SK-N-SH treated with all-trans-retinoic acid at 6 μM for 48 hours (cell line): ENCODE measurements around the gene ZSCAN4.

ENCODE experiments used
- ATAC-seq: fragments of 200-7000 bp; cut with Tn5 transposase; 3 replicates; pipeline ENCODE4 v1.9.1; 2020; ENCODE audit warnings: mild to moderate bottlenecking, moderate library complexity
- ARNTL ChIP-seq: fragments of 450-650 bp; formaldehyde crosslinking; IDR thresholded peaks from 2 replicates; pipeline ENCODE4 v1.5.0; 2020; ENCODE audit warnings: low read depth, mild to moderate bottlenecking, moderate library complexity, borderline replicate concordance
- BACH2 ChIP-seq: fragments of 250-450 bp; sonication (Bioruptor Pico); IDR thresholded peaks from 2 replicates; pipeline ENCODE4 v1.9.0; 2021; ENCODE audit warnings: mild to moderate bottlenecking, borderline replicate concordance
- CREB5 ChIP-seq: fragments of 250-450 bp; sonication (Bioruptor Pico); IDR thresholded peaks from 2 replicates; pipeline ENCODE4 v1.5.1; 2020; ENCODE audit warnings: low read depth, mild to moderate bottlenecking, moderate library complexity
- CSDC2 ChIP-seq: fragments of 250-450 bp; sonication (Bioruptor Pico); IDR thresholded peaks from 2 replicates; pipeline ENCODE4 v1.5.0; 2020; ENCODE audit warnings: mild to moderate bottlenecking, moderate library complexity
- CSRNP3 ChIP-seq: fragments of 250-450 bp; sonication (Bioruptor Pico); IDR thresholded peaks from 2 replicates; pipeline ENCODE4 v1.5.1; 2021; ENCODE audit warnings: mild to moderate bottlenecking, moderate library complexity
- ESRRG ChIP-seq: fragments of 250-450 bp; sonication (Bioruptor Pico); IDR thresholded peaks from 2 replicates; pipeline ENCODE4 v1.6.1; 2021; ENCODE audit warnings: mild to moderate bottlenecking
- GLIS3 ChIP-seq: fragments of 250-450 bp; sonication (Bioruptor Pico); IDR thresholded peaks from 2 replicates; pipeline ENCODE4 v1.5.0; 2020; ENCODE audit warnings: mild to moderate bottlenecking, moderate library complexity
- ISL1 ChIP-seq: fragments of 250-450 bp; sonication (Bioruptor Pico); IDR thresholded peaks from 2 replicates; pipeline ENCODE4 v2.1.2; 2022; ENCODE audit warnings: mild to moderate bottlenecking, moderate library complexity
- OSR1 ChIP-seq: fragments of 250-450 bp; sonication (Bioruptor Pico); IDR thresholded peaks from 2 replicates; pipeline ENCODE4 v1.8.0; 2022; ENCODE audit warnings: moderate library complexity, mild to moderate bottlenecking, inconsistent platforms
- PATZ1 ChIP-seq: fragments of 250-450 bp; sonication (Bioruptor Pico); IDR thresholded peaks from 2 replicates; pipeline ENCODE4 v1.8.0; 2020; ENCODE audit warnings: mild to moderate bottlenecking, moderate library complexity, borderline replicate concordance
- POU6F1 ChIP-seq: fragments of 250-450 bp; sonication (Bioruptor Pico); IDR thresholded peaks from 2 replicates; pipeline ENCODE4 v1.8.0; 2021; ENCODE audit warnings: low read depth, mild to moderate bottlenecking, moderate library complexity, borderline replicate concordance
- RARB ChIP-seq: fragments of 250-450 bp; sonication (Bioruptor Pico); IDR thresholded peaks from 2 replicates; pipeline ENCODE4 v1.8.0; 2021; ENCODE audit warnings: mild to moderate bottlenecking, moderate library complexity
- TOX ChIP-seq: fragments of 250-450 bp; sonication (Bioruptor Pico); IDR thresholded peaks from 2 replicates; pipeline ENCODE4 v1.8.0; 2021; ENCODE audit warnings: mild to moderate bottlenecking, moderate library complexity, borderline replicate concordance
- TSHZ2 ChIP-seq: fragments of 250-450 bp; sonication (Bioruptor Pico); IDR thresholded peaks from 2 replicates; pipeline ENCODE4 v1.5.0; 2020; ENCODE audit warnings: mild to moderate bottlenecking, moderate library complexity
- ZC3H10 ChIP-seq: fragments of 250-450 bp; sonication (Bioruptor Pico); IDR thresholded peaks from 2 replicates; pipeline ENCODE4 v1.5.1; 2021; ENCODE audit warnings: mild to moderate bottlenecking, moderate library complexity
- ZFP3 ChIP-seq: fragments of 250-450 bp; sonication (Bioruptor Pico); IDR thresholded peaks from 2 replicates; pipeline ENCODE4 v1.5.0; 2020; ENCODE audit warnings: mild to moderate bottlenecking, moderate library complexity
- ZFP30 ChIP-seq: fragments of 450-650 bp; formaldehyde crosslinking; IDR thresholded peaks from 2 replicates; pipeline ENCODE4 v1.5.0; 2022; ENCODE audit warnings: mild to moderate bottlenecking, moderate library complexity
- ZNF565 ChIP-seq: fragments of 450-650 bp; formaldehyde crosslinking; conservative IDR thresholded peaks from 2 replicates; pipeline ENCODE4 v1.5.0; 2020; ENCODE audit warnings: low read depth, mild to moderate bottlenecking, moderate library complexity
- ZNF70 ChIP-seq: fragments of 450-650 bp; formaldehyde crosslinking; IDR thresholded peaks from 2 replicates; pipeline ENCODE4 v1.5.0; 2020; ENCODE audit warnings: mild to moderate bottlenecking, moderate library complexity
- ZNF8 ChIP-seq: fragments of 450-650 bp; formaldehyde crosslinking; IDR thresholded peaks from 2 replicates; pipeline ENCODE4 v1.5.0; 2020; ENCODE audit warnings: mild to moderate bottlenecking, moderate library complexity

ZSCAN4 gene

GRCh38 chr19:57708641-57709361 is 40.1 kb downstream of the ZSCAN4 start, which contains the start of gene ZNF154 (continued):
- TF ChIP-seq ARNTL (CRISPR knock-in tag): no peak
- no peak for TF ChIP-seq CSDC2
- no peak for TF ChIP-seq ZC3H10 (CRISPR knock-in tag)

GRCh38 chr19:57709616-57710015 is 40.9 kb downstream of the ZSCAN4 start:
- no peak for TF ChIP-seq ISL1 (CRISPR knock-in tag)
- no peak for TF ChIP-seq PATZ1
- TF ChIP-seq GLIS3 (CRISPR knock-in tag): no peak
- no peak for TF ChIP-seq ZNF8
- no peak for TF ChIP-seq ZC3H10 (CRISPR knock-in tag)
- no peak for TF ChIP-seq RARB (CRISPR knock-in tag)
- TF ChIP-seq ZNF70 (CRISPR knock-in tag): no peak
- no peak for TF ChIP-seq CSDC2
- no peak for TF ChIP-seq ZFP3
- TF ChIP-seq TSHZ2: no peak
- no peak for TF ChIP-seq OSR1
- no peak for TF ChIP-seq ZFP30 (CRISPR knock-in tag)
- no peak for TF ChIP-seq CREB5
- TF ChIP-seq TOX (CRISPR knock-in tag): no peak
- TF ChIP-seq BACH2 (CRISPR knock-in tag): no peak
- no peak for ATAC-seq

GRCh38 chr19:57712222-57712621 is 43.5 kb downstream of the ZSCAN4 start:
- TF ChIP-seq TOX (CRISPR knock-in tag): no peak
- no peak for TF ChIP-seq POU6F1 (CRISPR knock-in tag)
- TF ChIP-seq ZNF565 (CRISPR knock-in tag): no peak
- no peak for TF ChIP-seq CSDC2
- no peak for TF ChIP-seq ISL1 (CRISPR knock-in tag)
- TF ChIP-seq ESRRG (CRISPR knock-in tag): no peak
- no peak for TF ChIP-seq ZC3H10 (CRISPR knock-in tag)
- no peak for TF ChIP-seq CSRNP3 (CRISPR knock-in tag)
- TF ChIP-seq ARNTL (CRISPR knock-in tag): no peak
- ATAC-seq: no peak

GRCh38 chr19:57719424-57719823 is 50.7 kb downstream of the ZSCAN4 start:
- TF ChIP-seq OSR1 (no peak), TSHZ2 (no peak), ZNF8 (no peak), ISL1 (CRISPR knock-in tag) (no peak), ZC3H10 (CRISPR knock-in tag) (no peak), ARNTL (CRISPR knock-in tag) (no peak), ZFP30 (CRISPR knock-in tag) (no peak)

More at GRCh38 chr19:57719424-57719823, 50.7 kb downstream of the ZSCAN4 start:
- no peak for ATAC-seq
